Measurements from ENCODE around the gene PDE4B. TPM values are rescaled to one million over a fixed set of nuclear protein-coding genes. Genes with fewer than 3 reads are reported as not detected.

The PDE4B gene
- total and polyA plus RNA-seq, 9 of the 15 experiments (the other 6 are each of a cell fraction or from before 2014, with no cell fraction given) = 0.09 TPM; not detected in 8

GRCh38 chr1:66352792-66353191 is 560.1 kb downstream of the PDE4B start:
- Histone ChIP-seq H3K9me1 (ENCODE audit: control insufficient read depth, insufficient read depth, low read length) (no peaks in the 10 kb centered on the region), H3K4me1 (replicated peaks in 1 of 2; ENCODE audit: control insufficient read depth in 2 of 2, insufficient read depth in 2 of 2, low read length in 2 of 2) (no peaks in the 10 kb centered on the region), H3K27me3 (ENCODE audit: control insufficient read depth in 2 of 2, insufficient read depth in 2 of 2, low read length in 2 of 2) (0 out of 5 replicates have a peak, but pooled peaks cover 0 to 4% of the 10 kb centered on the region in 2 experiments), H2AFZ (ENCODE audit: low read depth, low read length) (no peak overlapping the region), H3K36me3 (ENCODE audit: control insufficient read depth, insufficient read depth, low read length) (no peaks in the 10 kb centered on the region), H4K20me1 (replicated peaks; ENCODE audit: control insufficient read depth, insufficient read depth, low read length) (no peaks in the 10 kb centered on the region), H3K9me3 (replicated peaks; ENCODE audit: control insufficient read depth, insufficient read depth, low read depth, low read length) (no peaks in the 10 kb centered on the region), H3K4me3 (no peak overlapping the region), H3K4me2 (ENCODE audit: insufficient read depth, low read length) (no peak overlapping the region), H3K79me2 (ENCODE audit: control insufficient read depth, insufficient read depth, low read length) (no peaks in the 10 kb centered on the region), H3K27ac (ENCODE audit: extremely low read depth, low read depth, low read length) (no peak overlapping the region), H3K9ac (ENCODE audit: insufficient read depth in 1 of 2, low read depth in 2 of 2, low read length in 2 of 2) (no peak overlapping the region)
- ChIA-PET POLR2A (no interaction called here), CTCF (ENCODE audit: low intra/inter-chr PET ratio) (no interaction called here)
- no TSS peak for BruUV-seq (replicated peaks)
- ATAC-seq = no peak
- intact Hi-C loops (cut with micrococcal nuclease) (no loop called here), in situ Hi-C loops (cut with MboI) (no loop called here)
- no peak for DNase-seq (ENCODE audit: extremely low read depth in 1 of 4, low spot score in 3 of 4)
- 0% methylated on average over 2 of the region's 2 CpGs for WGBS (ENCODE audit: insufficient coverage, low coverage, missing lambda C conversion rate)
- no peak for TF ChIP-seq NFYB (IDR thresholded peaks at IDR 0.05; ENCODE audit: extremely low read depth, insufficient read length)
- TF ChIP-seq, protein P1, sequence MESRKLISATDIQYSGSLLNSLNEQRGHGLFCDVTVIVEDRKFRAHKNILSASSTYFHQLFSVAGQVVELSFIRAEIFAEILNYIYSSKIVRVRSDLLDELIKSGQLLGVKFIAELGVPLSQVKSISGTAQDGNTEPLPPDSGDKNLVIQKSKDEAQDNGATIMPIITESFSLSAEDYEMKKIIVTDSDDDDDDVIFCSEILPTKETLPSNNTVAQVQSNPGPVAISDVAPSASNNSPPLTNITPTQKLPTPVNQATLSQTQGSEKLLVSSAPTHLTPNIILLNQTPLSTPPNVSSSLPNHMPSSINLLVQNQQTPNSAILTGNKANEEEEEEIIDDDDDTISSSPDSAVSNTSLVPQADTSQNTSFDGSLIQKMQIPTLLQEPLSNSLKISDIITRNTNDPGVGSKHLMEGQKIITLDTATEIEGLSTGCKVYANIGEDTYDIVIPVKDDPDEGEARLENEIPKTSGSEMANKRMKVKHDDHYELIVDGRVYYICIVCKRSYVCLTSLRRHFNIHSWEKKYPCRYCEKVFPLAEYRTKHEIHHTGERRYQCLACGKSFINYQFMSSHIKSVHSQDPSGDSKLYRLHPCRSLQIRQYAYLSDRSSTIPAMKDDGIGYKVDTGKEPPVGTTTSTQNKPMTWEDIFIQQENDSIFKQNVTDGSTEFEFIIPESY (CRISPR knock-in tag; IDR thresholded peaks at IDR 0.05) = no peak
- TF ChIP-seq ZNF668 (CRISPR knock-in tag; IDR thresholded peaks at IDR 0.05) = no peak
- TF ChIP-seq RBBP5 (IDR thresholded peaks at IDR 0.05; ENCODE audit: borderline replicate concordance, insufficient read depth, low read length, poor library complexity, severe bottlenecking) = no peak
- TF ChIP-seq ZNF740 (CRISPR knock-in tag; IDR thresholded peaks at IDR 0.05) = no peak
- no peak for TF ChIP-seq ZNF740 (tag; IDR thresholded peaks at IDR 0.05)
- TF ChIP-seq, protein P2, sequence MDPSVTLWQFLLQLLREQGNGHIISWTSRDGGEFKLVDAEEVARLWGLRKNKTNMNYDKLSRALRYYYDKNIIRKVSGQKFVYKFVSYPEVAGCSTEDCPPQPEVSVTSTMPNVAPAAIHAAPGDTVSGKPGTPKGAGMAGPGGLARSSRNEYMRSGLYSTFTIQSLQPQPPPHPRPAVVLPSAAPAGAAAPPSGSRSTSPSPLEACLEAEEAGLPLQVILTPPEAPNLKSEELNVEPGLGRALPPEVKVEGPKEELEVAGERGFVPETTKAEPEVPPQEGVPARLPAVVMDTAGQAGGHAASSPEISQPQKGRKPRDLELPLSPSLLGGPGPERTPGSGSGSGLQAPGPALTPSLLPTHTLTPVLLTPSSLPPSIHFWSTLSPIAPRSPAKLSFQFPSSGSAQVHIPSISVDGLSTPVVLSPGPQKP (CRISPR knock-in tag; IDR thresholded peaks at IDR 0.05) = no peak
- TF ChIP-seq ZBTB43 (CRISPR knock-in tag; IDR thresholded peaks at IDR 0.05) = no peak
- TF ChIP-seq, protein P3, sequence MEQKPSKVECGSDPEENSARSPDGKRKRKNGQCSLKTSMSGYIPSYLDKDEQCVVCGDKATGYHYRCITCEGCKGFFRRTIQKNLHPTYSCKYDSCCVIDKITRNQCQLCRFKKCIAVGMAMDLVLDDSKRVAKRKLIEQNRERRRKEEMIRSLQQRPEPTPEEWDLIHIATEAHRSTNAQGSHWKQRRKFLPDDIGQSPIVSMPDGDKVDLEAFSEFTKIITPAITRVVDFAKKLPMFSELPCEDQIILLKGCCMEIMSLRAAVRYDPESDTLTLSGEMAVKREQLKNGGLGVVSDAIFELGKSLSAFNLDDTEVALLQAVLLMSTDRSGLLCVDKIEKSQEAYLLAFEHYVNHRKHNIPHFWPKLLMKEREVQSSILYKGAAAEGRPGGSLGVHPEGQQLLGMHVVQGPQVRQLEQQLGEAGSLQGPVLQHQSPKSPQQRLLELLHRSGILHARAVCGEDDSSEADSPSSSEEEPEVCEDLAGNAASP (IDR thresholded peaks at IDR 0.05) = no peak
- no peak for TF ChIP-seq SIN3B (IDR thresholded peaks at IDR 0.05; ENCODE audit: low read depth)
- TF ChIP-seq HNRNPK (IDR thresholded peaks at IDR 0.05; ENCODE audit: low read depth, low read length, poor library complexity, severe bottlenecking) = no peak
- TF ChIP-seq HNRNPL (IDR thresholded peaks at IDR 0.05; ENCODE audit: low read depth, low read length) = no peak
- no peak for FAIRE-seq
